HG03139 (cell line): ENCODE data around the gene AK2.
"Not testable (repeated sequence)": the region's sequence is repeated elsewhere in the genome, so short reads cannot be mapped to it uniquely, and the experiment has no call there.

Experiments
- ATAC-seq: cut with Tn5 transposase; IDR thresholded peaks from one replicate; pipeline ENCODE4 v1.9.1; 2021; ENCODE audit not compliant: unreplicated experiment

AK2 gene

DNA sequence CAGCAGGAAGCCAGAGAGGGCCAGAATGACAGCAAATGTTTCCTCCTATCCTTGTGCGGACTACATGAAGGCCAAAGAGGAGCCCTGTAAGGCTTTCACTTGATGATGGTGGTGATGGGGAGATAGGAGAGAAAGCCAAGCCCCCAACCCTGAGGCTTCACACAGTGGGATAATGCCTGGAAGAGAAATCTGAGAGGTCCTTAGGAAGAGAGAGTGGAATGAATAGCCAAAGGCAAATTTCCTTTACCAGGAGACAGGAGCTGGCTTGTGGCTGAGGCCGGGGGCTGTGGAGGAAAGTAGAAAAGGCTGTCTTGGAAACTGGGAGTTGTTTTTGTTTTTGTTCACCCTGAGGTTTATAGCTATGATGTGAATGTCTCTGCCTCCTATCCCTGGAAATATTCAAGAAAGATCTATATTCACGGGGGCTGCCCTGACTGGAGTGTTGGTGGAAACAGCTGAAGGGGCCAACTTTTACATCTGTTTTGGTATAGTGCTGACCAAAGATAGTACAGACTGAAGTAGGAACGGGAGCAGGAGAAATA, 59.1 kb downstream of the AK2 start:
- no peak for ATAC-seq

DNA sequence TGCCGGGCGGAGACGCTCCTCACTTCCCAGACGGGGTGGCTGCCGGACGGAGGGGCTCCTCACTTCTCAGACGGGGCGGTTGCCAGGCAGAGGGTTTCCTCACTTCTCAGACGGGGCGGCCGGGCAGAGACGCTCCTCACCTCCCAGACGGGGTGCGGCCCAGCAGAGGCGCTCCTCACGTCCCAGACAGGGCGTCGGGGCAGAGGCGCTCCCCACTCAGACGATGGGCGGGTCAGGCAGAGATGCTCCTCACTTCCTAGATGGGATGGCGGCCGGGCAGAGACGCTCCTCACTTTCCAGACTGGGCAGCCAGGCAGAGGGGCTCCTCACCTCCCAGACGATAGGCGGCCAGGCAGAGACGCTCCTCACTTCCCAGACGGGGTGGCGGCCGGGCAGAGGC, 61.6 kb downstream of the AK2 start:
- not testable (repeated sequence) for ATAC-seq

DNA sequence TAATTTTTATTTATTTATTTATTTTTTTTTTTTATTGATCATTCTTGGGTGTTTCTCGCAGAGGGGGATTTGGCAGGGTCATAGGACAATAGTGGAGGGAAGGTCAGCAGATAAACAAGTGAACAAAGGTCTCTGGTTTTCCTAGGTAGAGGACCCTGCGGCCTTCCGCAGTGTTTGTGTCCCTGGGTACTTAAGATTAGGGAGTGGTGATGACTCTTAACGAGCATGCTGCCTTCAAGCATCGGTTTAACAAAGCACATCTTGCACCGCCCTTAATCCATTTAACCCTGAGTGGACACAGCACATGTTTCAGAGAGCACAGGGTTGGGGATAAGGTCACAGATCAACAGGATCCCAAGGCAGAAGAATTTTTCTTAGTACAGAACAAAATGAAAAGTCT, 63.2 kb downstream of the AK2 start:
- ATAC-seq = not testable (repeated sequence)

DNA sequence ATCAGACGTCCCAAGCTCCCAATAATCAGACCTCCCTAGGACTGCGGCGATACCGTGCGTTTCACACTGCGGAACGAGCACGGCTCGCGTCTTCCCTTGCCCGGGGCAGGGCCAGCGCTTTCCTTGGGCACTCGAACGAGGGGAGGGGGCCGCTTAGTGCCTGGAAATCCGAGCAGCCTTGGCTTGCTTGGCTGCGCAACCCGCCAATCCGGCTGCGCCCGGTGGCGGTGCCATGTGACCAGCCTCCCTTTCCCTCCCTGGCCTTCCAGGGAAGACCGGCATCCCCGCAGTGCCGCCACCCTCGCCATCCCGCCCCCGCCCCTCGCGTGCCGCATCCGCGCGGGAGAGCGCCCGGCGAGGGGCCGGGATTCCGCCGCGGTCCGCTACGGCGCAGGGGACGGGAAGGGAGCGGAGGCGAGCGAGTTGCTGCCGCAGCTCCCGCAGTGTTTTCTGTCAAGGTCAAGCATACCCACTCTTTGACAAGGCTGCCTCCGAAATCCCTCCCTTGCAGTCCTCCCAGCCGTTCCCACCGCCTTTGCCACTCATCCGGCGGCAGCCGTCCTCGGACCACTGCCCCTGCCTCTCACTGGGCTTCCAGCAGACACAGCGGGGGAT, 63.8 kb downstream of the AK2 start:
- no peak for ATAC-seq

DNA sequence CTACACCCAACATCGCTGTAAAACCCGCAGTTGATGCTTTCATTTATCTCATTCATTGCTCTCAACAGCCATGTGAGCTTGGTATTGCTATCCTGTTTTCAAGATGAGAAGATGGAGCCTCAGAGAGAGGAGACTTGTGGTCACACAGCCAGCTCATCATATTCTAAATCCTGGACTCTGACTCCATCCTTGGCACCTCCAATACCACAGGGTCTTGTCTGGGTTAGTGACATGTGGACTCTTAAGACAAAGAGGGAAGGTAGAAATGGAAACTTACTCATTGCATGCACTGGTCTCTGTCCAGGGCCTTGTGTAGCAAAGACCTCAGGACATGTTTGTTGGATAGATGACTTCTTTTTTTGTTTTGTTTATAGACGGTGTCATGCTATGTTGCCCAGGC, 65.1 kb downstream of the AK2 start:
- no peak for ATAC-seq

DNA sequence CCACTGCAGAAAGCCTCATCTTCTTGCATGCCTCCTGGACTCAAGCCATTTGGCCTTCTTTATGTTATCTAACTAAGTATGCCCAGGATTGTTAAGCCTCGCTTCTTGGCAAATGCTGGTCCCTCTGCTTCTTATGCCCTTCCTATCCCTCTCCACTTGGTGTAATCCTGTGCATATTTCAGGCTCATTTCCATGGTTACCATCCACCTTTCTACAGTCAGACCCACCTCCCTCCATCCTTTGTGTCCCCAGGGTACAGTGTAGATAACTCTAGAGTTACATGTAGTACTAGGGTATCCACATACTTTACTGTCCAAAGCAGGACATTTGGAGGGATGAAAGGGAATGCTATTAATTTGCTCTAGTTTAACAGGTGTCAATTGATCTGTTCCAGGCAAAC, 65.5 kb downstream of the AK2 start:
- no peak for ATAC-seq

DNA sequence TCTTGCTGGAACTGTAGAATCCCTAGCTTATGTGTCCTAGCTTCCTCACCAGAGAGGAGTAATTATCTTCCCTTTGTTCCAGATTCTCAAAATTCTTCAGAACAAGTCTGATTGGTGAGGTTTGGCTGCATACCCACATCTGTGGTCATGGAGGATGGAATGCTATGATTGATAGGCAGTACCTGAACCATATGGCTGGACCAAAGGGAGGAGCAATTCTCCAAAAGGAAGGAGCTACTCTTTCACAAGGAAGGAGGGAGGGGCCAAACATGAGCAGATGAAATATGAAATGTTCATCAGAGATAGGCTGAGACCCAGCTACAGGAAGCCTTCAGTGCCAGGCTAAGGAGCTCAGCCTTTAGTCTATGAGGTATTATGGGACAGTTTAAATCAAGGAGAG, 67.1 kb downstream of the AK2 start:
- ATAC-seq = no peak

DNA sequence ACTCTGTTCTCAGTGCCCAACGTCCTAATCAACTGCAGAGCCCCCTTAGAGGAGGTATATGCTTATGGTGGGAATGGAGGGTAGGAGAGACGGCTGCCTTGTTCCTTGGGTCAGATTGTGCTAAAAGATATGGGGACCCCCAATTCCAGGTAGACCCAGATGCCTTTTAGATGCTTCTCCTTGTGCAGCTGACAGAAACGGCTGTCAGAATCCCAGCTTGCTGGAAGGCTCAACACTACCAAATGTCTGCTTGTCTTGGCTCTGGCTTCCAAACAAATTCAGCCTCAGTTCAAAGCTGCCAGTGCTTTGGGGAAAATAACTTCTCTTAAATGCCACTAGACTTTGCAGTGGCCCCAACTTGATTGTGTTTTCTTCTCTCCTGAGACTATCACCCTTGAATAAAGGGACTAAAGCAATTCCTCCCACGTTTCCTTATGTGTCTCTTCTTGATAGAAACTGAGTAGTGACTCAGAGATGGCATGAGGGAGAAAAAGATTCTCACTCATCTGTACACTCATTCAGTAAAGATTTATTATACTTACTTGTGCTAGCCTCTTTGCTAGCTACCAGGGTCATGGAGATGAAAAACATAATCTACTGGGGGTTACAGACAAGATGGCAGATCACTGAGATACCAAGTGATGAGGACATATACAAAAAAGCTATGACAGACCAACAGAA, 68.7 kb downstream of the AK2 start:
- ATAC-seq = no peak

DNA sequence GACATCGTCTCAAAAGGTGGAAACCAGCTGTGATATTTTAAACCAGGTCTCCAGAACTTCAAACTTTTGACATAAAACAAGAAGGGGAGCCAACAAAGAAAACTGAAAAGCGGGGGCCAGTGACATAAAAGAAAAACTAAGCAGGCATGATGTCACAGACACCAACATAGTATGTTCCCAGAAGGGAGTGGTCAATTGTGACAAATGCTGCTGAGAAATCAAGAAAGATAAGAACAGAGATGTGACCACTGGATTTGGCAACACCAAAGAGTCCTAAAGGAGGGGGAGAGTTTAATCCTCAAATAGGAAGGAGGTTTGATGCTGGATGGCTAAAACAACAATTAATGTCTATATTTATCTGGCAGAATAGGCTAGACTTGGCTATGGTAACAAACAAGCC, 69.8 kb downstream of the AK2 start:
- ATAC-seq = no peak

DNA sequence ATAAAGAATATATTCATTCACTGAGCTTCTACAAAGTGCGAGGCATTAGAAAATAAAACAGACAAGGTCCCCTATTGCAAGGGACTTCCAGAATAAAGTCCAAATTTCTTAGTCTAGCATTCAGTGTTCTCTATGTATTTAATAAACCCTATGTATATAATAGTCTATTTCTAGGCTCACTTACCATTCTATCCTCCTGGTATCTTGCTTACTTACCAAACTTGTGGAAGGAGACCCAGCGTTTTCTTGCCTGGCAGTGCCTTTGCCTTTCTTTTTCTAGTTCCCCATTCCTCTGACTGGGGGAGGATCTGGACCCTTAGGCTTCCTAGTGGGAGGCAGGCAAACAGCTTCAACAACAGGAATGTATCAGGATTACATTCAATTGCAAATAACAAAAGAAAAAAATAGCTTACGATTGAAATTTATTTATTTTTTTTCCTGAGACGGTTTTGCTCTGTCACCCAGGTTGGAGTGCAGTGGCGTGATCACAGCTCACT, 71.4 kb downstream of the AK2 start:
- no peak for ATAC-seq

DNA sequence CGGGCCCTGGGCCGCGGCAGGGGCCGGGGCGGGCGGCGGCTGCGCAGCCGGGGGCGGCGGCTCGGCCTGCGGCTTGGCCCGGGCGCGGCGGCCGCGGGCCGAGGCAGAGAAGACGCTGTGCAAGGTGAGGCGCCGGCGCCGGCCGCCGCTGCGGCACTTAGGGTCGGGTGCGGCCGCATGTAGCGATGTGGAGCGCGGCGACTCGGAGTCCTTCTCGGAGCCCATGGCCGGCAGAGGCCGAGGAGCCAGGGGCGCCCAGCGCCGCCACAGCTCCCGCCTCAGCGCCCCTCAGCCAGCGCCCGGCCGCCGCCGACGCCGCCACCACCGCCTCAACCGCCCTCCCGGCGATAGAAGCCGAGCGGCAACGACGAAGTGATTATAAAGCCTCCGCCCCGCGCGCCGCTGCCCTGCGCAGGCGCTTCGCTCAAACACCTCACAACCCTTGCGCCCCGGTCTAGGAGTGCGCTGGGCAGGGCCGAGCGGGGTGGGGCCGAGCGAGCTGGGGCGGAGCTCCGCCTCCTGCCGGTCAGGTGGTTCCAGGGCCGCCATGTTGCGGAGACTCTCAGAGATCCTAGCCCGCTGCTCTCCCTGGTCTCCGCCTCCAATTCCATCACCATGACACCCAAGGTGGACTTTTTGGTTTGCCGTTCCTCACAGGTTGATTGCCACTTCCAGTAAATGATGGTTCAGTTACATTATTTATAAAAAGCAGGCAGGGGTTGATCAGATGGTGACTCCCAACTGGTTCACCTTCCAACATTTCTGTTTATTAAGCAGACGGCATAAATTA, 72.0 kb downstream of the AK2 start, which contains the start of gene RNF19B:
Gene RNF19B (minus strand): TSS at position 349 of the 790 bp plus-strand sequence. CDS start 124 bp downstream, at position 225.
- ATAC-seq = peak; percentile 81

DNA sequence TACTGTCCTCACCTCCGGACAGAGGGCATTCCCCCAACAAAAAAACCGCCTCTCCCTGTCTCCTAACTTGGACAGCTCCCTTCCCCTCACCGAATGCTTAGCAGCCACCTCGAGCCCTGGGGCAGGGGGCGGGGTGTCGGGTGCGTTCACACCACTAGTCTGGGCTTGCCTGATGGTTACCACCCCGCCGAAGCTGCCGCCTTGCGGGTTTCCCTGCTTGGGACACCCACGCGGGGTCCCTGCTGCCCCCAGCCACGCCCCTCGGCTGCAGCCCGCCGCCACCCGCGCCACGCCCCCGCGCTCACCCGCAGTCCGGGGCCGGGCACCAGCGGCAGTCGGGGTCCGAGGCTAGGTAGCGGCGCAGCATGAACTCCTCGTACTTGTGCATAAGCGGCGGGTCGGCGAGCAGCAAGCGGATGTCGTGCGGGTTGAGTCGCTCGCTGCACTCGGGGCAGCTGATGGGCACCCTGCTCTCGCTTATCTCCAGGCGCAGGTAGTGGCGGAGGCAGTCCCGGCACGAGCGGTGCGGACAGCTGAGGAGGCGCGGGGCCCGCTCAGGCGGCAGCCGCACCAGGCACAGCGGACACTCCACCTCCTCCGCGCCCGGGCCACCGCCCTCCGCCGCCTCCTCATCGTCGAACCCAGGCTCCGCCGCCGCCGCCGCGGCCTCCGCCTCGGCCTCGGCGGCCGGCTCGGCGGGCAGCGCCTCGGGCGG, 72.8 kb downstream of the AK2 start:
- peak; percentile 22 for ATAC-seq

DNA sequence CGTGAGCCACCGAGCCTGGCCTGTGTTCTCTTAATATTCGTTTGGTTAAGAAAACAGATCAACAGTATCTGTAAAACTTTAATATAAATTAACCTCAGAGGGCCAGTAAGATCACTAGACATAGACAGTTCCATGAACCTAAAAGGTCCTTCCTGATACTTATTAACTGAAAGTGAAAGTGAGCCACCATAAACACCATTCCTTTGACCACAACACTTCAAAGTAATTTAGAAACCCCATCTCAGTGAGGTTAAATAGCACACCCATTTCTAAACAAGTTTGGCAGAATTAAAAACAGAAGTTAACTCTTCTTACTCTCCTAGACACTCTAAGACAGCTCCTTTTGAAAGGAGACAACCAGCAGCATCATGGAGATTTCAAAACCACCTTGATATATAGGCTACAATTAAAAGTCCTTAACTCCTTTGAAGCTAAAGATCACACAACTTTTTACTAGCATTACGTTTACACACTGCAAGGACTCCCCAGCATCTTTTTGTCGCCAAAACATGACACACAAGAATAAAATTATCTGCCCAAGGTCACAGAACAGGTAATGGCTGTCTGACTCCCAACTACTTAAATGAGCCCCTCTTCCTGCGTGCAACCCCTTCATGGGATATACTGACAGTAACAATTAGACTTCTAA, 74.3 kb downstream of the AK2 start:
- no peak for ATAC-seq

DNA sequence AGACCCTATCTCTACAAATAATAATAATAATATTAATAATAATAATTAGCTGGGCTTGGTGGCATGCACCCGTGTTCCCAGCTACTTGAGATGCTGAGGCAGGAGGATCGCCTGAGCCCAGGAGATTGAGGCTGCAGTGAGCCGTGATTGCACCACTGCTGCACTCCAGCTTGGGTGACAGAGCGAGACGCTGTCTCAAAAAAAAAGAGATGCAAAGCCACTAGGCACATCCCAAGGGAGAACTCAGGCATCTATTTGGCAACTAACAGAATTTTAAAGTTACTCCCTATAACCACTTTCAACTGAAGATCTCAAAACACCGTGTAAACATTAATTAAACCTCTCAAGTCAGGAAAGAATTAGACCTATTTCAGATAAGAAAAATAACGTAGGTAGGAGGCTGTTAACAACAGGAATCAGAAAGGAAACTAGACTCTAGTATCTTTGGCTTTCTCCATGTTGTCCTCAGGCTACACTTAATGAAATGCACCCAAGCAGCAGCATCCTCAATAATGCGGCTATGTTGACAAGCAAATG, 75.8 kb downstream of the AK2 start:
- no peak for ATAC-seq

DNA sequence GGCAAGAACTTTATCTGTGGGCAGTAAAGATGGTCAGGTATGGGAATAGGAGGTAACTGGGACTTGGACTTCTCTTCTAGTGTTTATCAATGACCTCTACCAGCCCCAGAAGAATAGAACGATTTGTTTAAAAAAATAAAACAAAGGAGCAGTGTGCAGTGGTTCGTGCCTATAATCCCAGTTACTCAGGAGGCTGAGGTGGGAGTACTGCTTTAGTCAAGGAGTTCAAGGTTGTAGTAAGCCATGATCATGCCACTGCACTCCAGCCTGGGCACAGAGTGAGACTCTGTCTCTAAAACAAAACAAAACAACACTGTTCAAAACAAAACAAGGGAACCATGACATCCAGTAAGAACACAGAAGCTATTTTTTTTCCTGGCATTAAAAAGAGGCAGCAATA, 76.3 kb downstream of the AK2 start:
- ATAC-seq = no peak

DNA sequence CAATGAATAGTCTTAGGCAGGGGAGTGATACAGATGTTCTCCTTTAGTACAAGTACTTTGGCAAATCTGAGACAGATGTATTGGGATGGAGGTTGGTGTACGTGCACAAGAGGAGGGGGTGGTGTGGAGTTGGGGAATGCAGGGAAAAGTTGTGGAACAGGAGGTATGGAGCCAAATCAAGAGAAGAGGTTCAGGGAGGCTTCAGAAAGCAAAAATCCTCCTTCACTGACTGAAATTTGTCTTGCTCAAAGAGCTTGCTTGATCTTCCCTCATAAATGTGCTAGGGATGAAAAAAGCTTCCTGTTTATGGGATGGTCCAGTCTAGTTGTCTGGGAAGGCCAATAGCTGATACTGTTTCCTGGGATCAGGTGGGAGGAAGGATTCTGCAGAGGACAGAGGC, 77.9 kb downstream of the AK2 start:
- ATAC-seq = no peak
